ENCODE results near the gene ZBTB20.

GRCh38 chr3:114730397-114730796 lies 416.7 kb downstream of the ZBTB20 start:
- no peak for TF ChIP-seq CTCF (IDR thresholded peaks at IDR 0.05)
- no peak for TF ChIP-seq EZH2 (IDR thresholded peaks at IDR 0.05; ENCODE audit: borderline replicate concordance, insufficient read depth, low read depth, low read length, poor library complexity, severe bottlenecking)

Data from B cell (primary cell).